Small intestine (tissue), 7 donors: ENCODE data around the gene LARGE2. TPM values are rescaled to one million over a fixed set of nuclear protein-coding genes. Genes with fewer than 3 reads are reported as not detected.

Experiments
- DNase-seq, 2 donors: peaks; one replicate each; pipeline versions ENCODE4 v3.0.0 to v3.0.0-alpha.2; 2013
- FAIRE-seq: peaks from 2 replicates; lab custom pipeline; 2012; peaks lifted over from hg19 to GRCh38; lab: Jason Lieb, UNC
- H3K27ac ChIP-seq, 3 donors: one replicate each; pipeline ENCODE4 v1.5.1; 2013; ENCODE audit warnings: low read length in 2 of 3, mild to moderate bottlenecking in 2 of 3, control low read depth in 1 of 3, inconsistent platforms in 1 of 3, low read depth in 1 of 3, moderate library complexity in 1 of 3
- H3K27me3 ChIP-seq, 3 donors: one replicate each; pipeline ENCODE4 v1.6.1; 2013; ENCODE audit warnings: low read length in 3 of 3, inconsistent platforms in 1 of 3; ENCODE audit not compliant: control insufficient read depth in 3 of 3, insufficient read depth in 3 of 3
- H3K36me3 ChIP-seq, 3 donors: one replicate each; pipeline ENCODE4 v1.6.1; 2013; ENCODE audit warnings: low read length in 3 of 3, inconsistent platforms in 1 of 3, low read depth in 1 of 3, mild to moderate bottlenecking in 1 of 3, moderate library complexity in 1 of 3; ENCODE audit not compliant: control insufficient read depth in 3 of 3, insufficient read depth in 2 of 3
- H3K4me1 ChIP-seq, 3 donors: one replicate each; pipeline ENCODE4 v1.6.1; 2013; ENCODE audit warnings: low read length in 2 of 3, inconsistent platforms in 1 of 3, low read depth in 1 of 3, mild to moderate bottlenecking in 1 of 3, moderate library complexity in 1 of 3; ENCODE audit not compliant: control insufficient read depth in 3 of 3, insufficient read depth in 2 of 3
- H3K4me3 ChIP-seq, 3 donors: one replicate each; pipeline ENCODE4 v1.5.1; 2013; ENCODE audit warnings: low read length in 3 of 3, control low read depth in 1 of 3, inconsistent platforms in 1 of 3, low read depth in 1 of 3, mild to moderate bottlenecking in 1 of 3, moderate library complexity in 1 of 3
- H3K9me3 ChIP-seq, 2 donors: one replicate each; pipeline ENCODE4 v1.6.1; 2013; ENCODE audit warnings: low read depth in 1 of 2, low read length in 1 of 2; ENCODE audit not compliant: control insufficient read depth in 2 of 2, insufficient read depth in 1 of 2
- WGBS, 3 donors: extraction: QIAGEN DNeasy Blood & Tissue Kit; methylation state at CpG; one replicate each; pipeline ENCODE4 v1.1.7; 2013; 5-methylcytosine and 5-hydroxymethylcytosine counted together
- polyA plus RNA-seq, 4 donors: library from polyadenylated mRNA; stranded (reverse) in 3 of 4; unstranded in 1 of 4; fragments of 200-250 nt in 3 of 4; fragments of 120-200 nt in 1 of 4; gene quantifications; one replicate each; pipeline versions ENCODE4 v1.2.1 to v1.2.3, GENCODE V29; 2013
- donor health status: healthy with polysubstance abuse.
- donor health status: control.
- donor health status: control.
- donor health status: Bipolar disorder and iron deficiency.
- donor health status: healthy.

The LARGE2 gene
- polyA plus RNA-seq, 4 donors = 0.22 to 10.7 (median 1.9) TPM

DNA sequence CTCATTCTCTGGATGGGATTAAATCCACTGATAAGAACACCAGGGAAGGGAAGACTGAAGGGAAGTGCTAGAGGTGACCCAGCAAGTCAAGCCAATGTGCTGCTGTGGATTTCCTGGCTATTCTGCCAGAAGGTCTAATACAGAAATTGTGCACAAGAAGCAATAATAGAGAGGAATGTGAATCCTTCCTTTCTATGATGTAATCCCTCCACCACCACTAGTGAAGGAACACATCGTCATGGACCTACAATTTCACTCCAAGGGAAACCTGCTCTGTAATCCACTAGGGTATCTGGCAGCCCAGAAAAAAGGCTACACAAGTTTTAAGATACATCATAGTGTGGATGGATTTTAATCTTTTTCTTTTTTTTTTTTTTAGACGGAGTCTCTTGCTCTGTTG lies 17.4 kb downstream of the LARGE2 start:
- no peaks in the 10 kb centered on the region for H3K27me3 ChIP-seq
- DNase-seq (no peak), FAIRE-seq (no peak)
- H3K4me1 ChIP-seq = no peaks in the 10 kb centered on the region
- H3K9me3 ChIP-seq = no peaks in the 10 kb centered on the region
- H3K27ac ChIP-seq = no peak overlapping the region
- H3K4me3 ChIP-seq = no peak overlapping the region
- H3K36me3 ChIP-seq = peaks cover 6 to 33% (median 7%) of the 10 kb centered on the region in 3 donors
- 80 to 88% (median 82%) methylated on average over 2 of the region's 2 CpGs for WGBS, 3 donors

DNA sequence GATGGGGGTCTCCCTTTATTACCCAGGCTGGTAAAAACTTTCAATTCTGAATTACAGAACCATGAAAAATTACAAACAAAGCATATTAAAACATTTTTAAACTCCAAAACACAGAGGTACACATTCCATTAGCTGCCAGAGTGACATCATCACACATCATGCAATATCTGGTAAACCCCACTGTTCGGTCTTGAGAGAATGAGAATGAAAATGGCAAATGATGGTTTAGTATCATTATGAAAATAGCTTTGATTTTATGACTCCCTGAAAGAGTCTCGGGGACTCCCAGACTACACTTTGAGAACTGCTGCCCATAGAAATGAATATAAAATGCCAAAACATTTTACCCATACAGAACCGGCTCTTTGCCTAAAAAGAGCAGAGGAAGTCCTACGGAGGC lies 18.8 kb downstream of the LARGE2 start:
- Histone ChIP-seq H3K4me3 (no peak overlapping the region), H3K27ac (no peak overlapping the region), H3K9me3 (no peaks in the 10 kb centered on the region), H3K4me1 (no peaks in the 10 kb centered on the region), H3K36me3 (peaks cover 3 to 25% (median 13%) of the 10 kb centered on the region in 3 donors), H3K27me3 (no peaks in the 10 kb centered on the region)
- FAIRE-seq (no peak), DNase-seq (no peak)
- WGBS, 3 donors = 84 to 91% (median 89%) methylated on average over 4 of the region's 4 CpGs

DNA sequence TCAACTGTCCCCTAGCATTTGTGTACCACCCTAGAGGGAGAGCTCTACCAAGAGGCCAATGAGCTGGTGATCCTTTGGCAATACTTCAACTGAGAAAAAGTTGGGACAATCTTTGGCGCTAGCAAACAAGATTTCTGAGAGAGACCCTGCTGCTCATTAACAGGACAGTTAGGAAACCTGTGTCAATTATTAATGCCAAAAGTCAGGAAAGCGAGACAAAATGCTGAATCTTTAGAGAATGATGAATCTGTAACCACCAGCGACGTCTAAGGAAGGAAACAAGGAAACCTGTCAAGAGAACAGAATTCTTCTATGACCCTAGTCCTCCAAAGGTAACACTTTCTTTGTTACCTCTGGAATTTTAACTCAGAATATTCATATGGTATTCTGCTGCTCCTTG lies 19.9 kb downstream of the LARGE2 start:
- Histone ChIP-seq H3K4me3 (no peak overlapping the region), H3K36me3 (peaks cover 4 to 20% (median 10%) of the 10 kb centered on the region in 3 donors), H3K27ac (no peak overlapping the region), H3K27me3 (no peaks in the 10 kb centered on the region), H3K9me3 (no peaks in the 10 kb centered on the region), H3K4me1 (no peaks in the 10 kb centered on the region)
- FAIRE-seq = no peak
- 93 to 95% (median 94%) methylated on average over 4 of the region's 4 CpGs for WGBS, 3 donors
- DNase-seq = no peak

DNA sequence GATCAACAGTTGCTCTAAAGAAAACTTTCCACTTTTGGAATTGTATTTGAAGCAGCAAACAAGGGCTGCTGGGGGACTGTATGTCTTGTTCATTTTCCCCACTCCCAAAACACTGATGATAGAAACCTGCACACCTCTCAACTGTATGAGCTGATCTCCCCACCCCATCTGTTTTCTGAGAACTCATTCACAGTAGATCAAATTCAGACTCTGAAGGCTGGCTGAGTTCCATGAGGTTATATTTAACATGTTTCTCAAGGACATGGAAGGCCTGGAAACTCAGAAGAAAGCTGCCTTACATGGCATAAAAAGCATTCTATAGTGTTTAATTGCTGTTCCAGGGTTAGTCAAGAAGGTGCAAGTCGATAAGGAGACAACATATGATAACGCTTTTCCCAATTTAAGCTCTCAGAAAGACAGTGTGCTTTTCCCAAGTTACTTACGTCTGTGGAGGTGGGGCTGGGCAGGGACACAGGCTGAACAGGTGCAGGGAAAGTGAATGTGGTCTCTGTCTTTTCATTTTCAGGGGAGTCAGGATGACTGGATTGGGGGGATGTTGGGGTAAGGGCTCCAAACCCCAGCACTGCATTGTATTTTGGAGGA lies 23.0 kb downstream of the LARGE2 start:
- 77 to 91% (median 86%) methylated on average over 3 of the region's 3 CpGs for WGBS, 3 donors
- no peak for FAIRE-seq

DNA sequence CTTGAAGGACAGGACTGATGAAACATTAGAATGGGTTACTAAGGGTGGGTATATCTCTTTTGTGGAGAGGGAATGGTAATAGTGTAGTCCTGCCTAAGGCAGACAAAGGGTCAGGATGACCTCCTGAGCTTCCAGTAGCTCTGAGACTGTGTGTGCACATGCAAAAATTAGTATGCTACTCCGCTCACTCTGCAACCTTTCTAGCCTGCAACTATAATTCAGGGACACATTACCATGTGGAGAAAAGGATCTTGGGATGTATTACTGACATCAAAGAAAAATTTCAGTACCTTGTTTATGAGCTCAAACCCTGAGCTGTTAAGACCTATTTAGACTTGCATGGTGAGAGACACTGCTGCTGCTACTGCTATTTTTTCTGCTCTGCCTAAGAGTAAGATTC lies 25.4 kb downstream of the LARGE2 start:
- H3K27me3 ChIP-seq = no peaks in the 10 kb centered on the region
- DNase-seq (no peak), FAIRE-seq (no peak)
- no peaks in the 10 kb centered on the region for H3K4me1 ChIP-seq
- no peaks in the 10 kb centered on the region for H3K9me3 ChIP-seq
- 96 to 100% (median 100%) methylated on average over 1 of the region's 1 CpG for WGBS, 3 donors
- no peak overlapping the region for H3K4me3 ChIP-seq
- peaks cover 16 to 32% (median 21%) of the 10 kb centered on the region in 3 donors for H3K36me3 ChIP-seq
- no peak overlapping the region for H3K27ac ChIP-seq

More for the DNA sequence above, 23.0 kb downstream of the LARGE2 start:
- Histone ChIP-seq H3K9me3 (no peaks in the 10 kb centered on the region), H3K4me1 (no peaks in the 10 kb centered on the region), H3K27ac (no peak overlapping the region), H3K36me3 (peaks cover 16 to 27% (median 21%) of the 10 kb centered on the region in 3 donors), H3K27me3 (no peaks in the 10 kb centered on the region), H3K4me3 (no peak overlapping the region)
- no peak for DNase-seq

DNA sequence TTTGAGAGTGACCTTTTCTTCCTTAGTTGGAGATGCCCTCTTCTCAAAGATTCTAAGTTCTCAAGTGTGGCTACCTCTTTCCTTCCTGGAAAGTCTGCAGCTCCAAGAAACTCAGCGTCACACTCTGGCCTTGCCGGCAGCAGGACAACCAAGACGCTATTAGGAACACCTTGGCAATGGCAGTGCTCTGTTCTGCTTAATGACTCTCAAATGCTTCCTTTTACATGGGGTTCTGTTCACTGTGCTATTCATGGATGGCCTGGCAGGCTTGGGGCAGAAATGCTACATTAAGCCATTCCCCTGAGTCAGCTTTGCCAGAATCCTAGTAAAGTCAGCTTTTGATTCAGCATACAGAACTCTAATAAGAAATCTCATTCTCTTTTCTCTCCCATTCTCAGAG lies 25.9 kb downstream of the LARGE2 start:
- Histone ChIP-seq H3K27ac (no peak overlapping the region), H3K4me3 (no peak overlapping the region), H3K9me3 (no peaks in the 10 kb centered on the region), H3K27me3 (no peaks in the 10 kb centered on the region), H3K4me1 (no peaks in the 10 kb centered on the region), H3K36me3 (peaks cover 17 to 29% (median 21%) of the 10 kb centered on the region in 3 donors)
- no peak for FAIRE-seq
- DNase-seq = no peak
- WGBS, 3 donors = 95 to 98% (median 98%) methylated on average over 3 of the region's 3 CpGs

DNA sequence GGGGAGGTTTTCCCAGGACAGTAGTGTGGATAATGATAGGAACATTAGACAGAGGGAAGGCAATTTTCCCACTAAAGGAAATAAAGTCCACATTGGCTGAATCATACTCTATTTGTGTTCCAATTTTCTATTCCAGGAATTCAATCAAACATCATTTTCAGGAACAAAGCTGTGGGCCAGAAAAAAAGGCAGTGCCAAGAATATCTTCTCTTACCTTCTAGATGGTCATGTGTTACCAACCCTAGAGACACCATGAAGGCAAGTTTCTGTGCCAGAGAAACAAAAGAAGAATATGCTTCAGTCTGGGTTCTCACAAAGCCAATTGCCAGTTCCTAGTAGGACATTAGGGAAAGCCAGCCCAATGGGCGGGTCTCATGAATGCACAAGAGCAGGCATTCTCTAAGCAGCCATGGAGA lies 27.5 kb downstream of the LARGE2 start:
- 92 to 97% (median 96%) methylated on average over 1 of the region's 1 CpG for WGBS, 3 donors
- H3K36me3 ChIP-seq = peaks cover 14 to 25% (median 18%) of the 10 kb centered on the region in 3 donors
- H3K9me3 ChIP-seq = no peaks in the 10 kb centered on the region
- H3K27me3 ChIP-seq = no peaks in the 10 kb centered on the region
- no peak overlapping the region for H3K27ac ChIP-seq
- no peaks in the 10 kb centered on the region for H3K4me1 ChIP-seq
- no peak for FAIRE-seq
- DNase-seq = no peak
- no peak overlapping the region for H3K4me3 ChIP-seq

DNA sequence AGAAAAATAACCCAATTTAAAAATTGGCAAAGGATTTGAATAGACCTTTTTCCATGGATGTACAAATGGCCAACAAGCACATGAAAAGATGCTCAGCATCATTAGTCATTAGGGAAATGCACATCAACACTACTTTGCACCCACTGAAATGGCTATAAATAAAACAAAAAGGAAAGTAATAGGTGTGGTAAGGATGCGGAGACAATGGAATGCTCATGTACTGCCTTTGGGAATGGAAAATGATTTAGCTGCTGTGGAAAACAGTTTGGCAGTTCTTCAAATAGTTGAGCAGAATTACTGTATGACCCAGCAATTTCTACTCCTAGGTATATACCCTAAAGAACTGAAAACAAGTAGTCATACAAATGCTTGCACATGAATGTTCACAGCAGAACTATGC lies 37.4 kb downstream of the LARGE2 start:
- peaks cover 2 to 12% (median 2%) of the 10 kb centered on the region in 3 donors for H3K36me3 ChIP-seq
- H3K4me3 ChIP-seq = no peak overlapping the region
- H3K4me1 ChIP-seq = no peaks in the 10 kb centered on the region
- peaks cover 0 to 3% of the 10 kb centered on the region in 2 donors for H3K9me3 ChIP-seq
- no peak overlapping the region for H3K27ac ChIP-seq
- DNase-seq (no peak), FAIRE-seq (no peak)
- WGBS, 3 donors = 88 to 100% (median 96%) methylated on average over 1 of the region's 1 CpG
- no peaks in the 10 kb centered on the region for H3K27me3 ChIP-seq
